Activated CD8-positive, alpha-beta T cell treated with anti-CD3 and anti-CD28 coated beads for 36 hours (primary cell): ENCODE data around the gene TOR2A. TPM values are rescaled to one million over a fixed set of nuclear protein-coding genes. Genes with fewer than 3 reads are reported as not detected.
"Not testable (repeated sequence)": the region's sequence is repeated elsewhere in the genome, so short reads cannot be mapped to it uniquely, and the experiment has no call there.

Experiments
- ATAC-seq: fragments of 200-7000 bp; cut with Tn5 transposase; one replicate; pipeline ENCODE4 v1.10.0; 2021; ENCODE audit warnings: mild to moderate bottlenecking, moderate library complexity
- CTCF ChIA-PET: fragments of 350-600 bp; sonication (Branson Sonifier 250); formaldehyde crosslinking; loops from one replicate; lab custom pipeline; 2021; ENCODE audit warnings: antibody characterized with exemption; lab: Charles Lee
- POLR2A ChIA-PET: fragments of 350-600 bp; sonication (Branson Sonifier 250); formaldehyde crosslinking; loops from one replicate; lab custom pipeline; 2021; ENCODE audit warnings: antibody characterized with exemption; lab: Charles Lee
- DNase-seq: peaks from one replicate; pipeline ENCODE4 v3.0.0-alpha.2; 2020
- H3K27ac Mint-ChIP-seq: one replicate; pipeline ENCODE4 v1.8.0; 2021; ENCODE audit warnings: mild to moderate bottlenecking, mixed read lengths
- H3K27me3 Mint-ChIP-seq: one replicate; pipeline ENCODE4 v1.8.0; 2021; ENCODE audit warnings: mixed read lengths
- H3K36me3 Mint-ChIP-seq: one replicate; pipeline ENCODE4 v1.8.0; 2021; ENCODE audit warnings: low read depth, mixed read lengths
- H3K4me1 Mint-ChIP-seq: one replicate; pipeline ENCODE4 v1.8.0; 2021; ENCODE audit warnings: low read depth, mixed read lengths
- H3K4me3 Mint-ChIP-seq: one replicate; pipeline ENCODE4 v1.8.0; 2021; ENCODE audit warnings: mild to moderate bottlenecking, moderate library complexity, mixed read lengths
- H3K9me3 Mint-ChIP-seq: one replicate; pipeline ENCODE4 v1.8.0; 2021; ENCODE audit warnings: mixed read lengths
- CTCF ChIP-seq: fragments of 200-600 bp; IDR thresholded peaks from one replicate; pipeline ENCODE4 v1.8.0; 2022; ENCODE audit warnings: antibody characterized with exemption, mild to moderate bottlenecking
- intact Hi-C: fragments of 100-400 bp; cut with micrococcal nuclease; formaldehyde crosslinking; loops from one replicate; pipeline ENCODE4 v1.10.0; 2022
- total RNA-seq, 2 experiments: library from RNA; stranded (reverse); gene quantifications; one replicate each; pipeline ENCODE4 v1.2.3, GENCODE V29; 2021

The TOR2A gene
- 10 to 100 TPM; 14.4 to 16.1 TPM for total RNA-seq

GRCh38 chr9:127734747-127735529 is at the start of gene TOR2A:
TOR2A (minus strand) TSS chr9:127735294; CDS start chr9:127735270, 24 bp downstream.
- intact Hi-C loops, result loop anchor here (5.0 to 10.0 kb wide), 4 partner anchors 47 to 230 kb away; no protein-coding TSS in a partner anchor
- H3K27ac Mint-ChIP-seq, result peak within 1 kb of the TSS; percentile 86
- ChIA-PET CTCF (interaction anchor here (0.6 to 5.1 kb wide), 81 partner anchors 8 to 291 kb away, joined by 3 to 62 read pairs (median 4); partner anchors contain the start of genes CDK9, CFAP157, ENG and PTRH1), POLR2A (interaction anchor here (0.6 to 2.6 kb wide), 23 partner anchors 8 to 284 kb away, joined by 3 to 13 read pairs (median 4); partner anchors contain the start of genes CDK9, LRSAM1, PTRH1 and RPL12)
- H3K9me3 Mint-ChIP-seq, result no peaks in the 10 kb centered on the region
- peaks cover 15% of the 10 kb centered on the region for H3K4me1 Mint-ChIP-seq
- TF ChIP-seq CTCF, result peak; percentile 76
- peak; percentile 92 for ATAC-seq
- H3K36me3 Mint-ChIP-seq, result peaks cover 2% of the 10 kb centered on the region
- peak; percentile 99 for DNase-seq
- H3K4me3 Mint-ChIP-seq, result peak within 1 kb of the TSS; percentile 77
- H3K27me3 Mint-ChIP-seq, result no peaks in the 10 kb centered on the region

- peak overlapping the region; percentile 95 for H3K27ac Mint-ChIP-seq
- TF ChIP-seq CTCF, result no peak
- no peaks in the 10 kb centered on the region for H3K9me3 Mint-ChIP-seq
- H3K4me1 Mint-ChIP-seq, result peaks cover 63% of the 10 kb centered on the region
- CTCF ChIA-PET, result interaction anchor here (1.0 to 10.7 kb wide), 4 partner anchors 15 to 138 kb away, joined by 3 to 144 read pairs (median 48); partner anchors contain the start of gene TOR2A
- ATAC-seq (peak; percentile 29), DNase-seq (peak; percentile 94)
- peaks cover 22% of the 10 kb centered on the region for H3K36me3 Mint-ChIP-seq
- intact Hi-C loops, result loop anchor here (5.0 kb wide), 2 partner anchors 46 to 134 kb away; partner anchors contain the start of genes ST6GALNAC4 and TOR2A
- peak overlapping the region; percentile 76 for H3K4me3 Mint-ChIP-seq
- POLR2A ChIA-PET, result interaction anchor here (0.7 to 8.1 kb wide), 9 partner anchors 9 to 335 kb away, joined by 3 to 56 read pairs (median 3); partner anchors contain the start of genes FPGS and TOR2A
- H3K27me3 Mint-ChIP-seq, result no peaks in the 10 kb centered on the region
These were observed 48.3 kb upstream of the TOR2A start for GRCh38 chr9:127783111-127784008.

GRCh38 chr9:127781806-127782205 is 46.7 kb upstream of the TOR2A start:
- Mint-ChIP-seq H3K4me1 (peaks cover 49% of the 10 kb centered on the region), H3K27me3 (no peaks in the 10 kb centered on the region), H3K9me3 (no peaks in the 10 kb centered on the region), H3K27ac (peak overlapping the region; percentile 95), H3K4me3 (no peak overlapping the region), H3K36me3 (peaks cover 15% of the 10 kb centered on the region)
- ATAC-seq (no peak), DNase-seq (no peak)
- CTCF ChIA-PET, result interaction anchor here (7.6 to 10.7 kb wide), 2 partner anchors 13 to 47 kb away, joined by 58 to 144 read pairs; partner anchors contain the start of gene TOR2A
- POLR2A ChIA-PET, result interaction anchor here (1.2 to 8.1 kb wide), 5 partner anchors 7 to 333 kb away, joined by 3 to 56 read pairs (median 12); partner anchors contain the start of gene TOR2A
- intact Hi-C loops, result loop anchor here (5.0 kb wide), 2 partner anchors 45 to 135 kb away; partner anchors contain the start of genes ST6GALNAC4 and TOR2A
- TF ChIP-seq CTCF, result no peak

- ATAC-seq, DNase-seq, H3K4me3 Mint-ChIP-seq, H3K27me3 Mint-ChIP-seq, H3K9me3 Mint-ChIP-seq: not testable (repeated sequence)
- ChIA-PET POLR2A (interaction anchor here (1.3 to 3.7 kb wide), 3 partner anchors 12 to 330 kb away, joined by 3 to 35 read pairs (median 9); partner anchors contain the start of genes LRSAM1 and RPL12), CTCF (interaction anchor here (1.3 to 10.7 kb wide), 2 partner anchors 12 to 140 kb away, joined by 3 to 144 read pairs; no protein-coding TSS in a partner anchor)
- H3K27ac Mint-ChIP-seq, result peak overlapping the region; percentile 99
- peaks cover 51% of the 10 kb centered on the region for H3K4me1 Mint-ChIP-seq
- peaks cover 19% of the 10 kb centered on the region for H3K36me3 Mint-ChIP-seq
- intact Hi-C loops, result loop anchor here (5.0 kb wide), 2 partner anchors 44 to 136 kb away; partner anchors contain the start of genes ST6GALNAC4 and TOR2A
These were observed 45.8 kb upstream of the TOR2A start for GRCh38 chr9:127780909-127781308.
